Fibroblast of lung (primary cell): Measurements from ENCODE around the gene THPO. TPM values are rescaled to one million over a fixed set of nuclear protein-coding genes. Genes with fewer than 3 reads are reported as not detected.

ENCODE experiments used
- DNase-seq, 2 donors: peaks; one replicate each; pipeline versions ENCODE4 v3.0.0 to v3.0.0-alpha.2; 2010; ENCODE audit warnings: low read depth in 2 of 2
- H2AFZ ChIP-seq: 2 replicates; pipeline ENCODE4 v1.5.1; 2012; ENCODE audit warnings: low read length, control low read depth, inconsistent platforms
- H3K27ac ChIP-seq: 2 replicates; pipeline ENCODE4 v1.5.1; 2011; ENCODE audit warnings: low read length, control low read depth; ENCODE audit not compliant: insufficient read depth
- H3K27me3 ChIP-seq: 2 replicates; pipeline ENCODE4 v1.5.1; 2011; ENCODE audit warnings: mild to moderate bottlenecking, low read length; ENCODE audit not compliant: control insufficient read depth, insufficient read depth
- H3K36me3 ChIP-seq: 2 replicates; pipeline ENCODE4 v1.5.1; 2011; ENCODE audit warnings: low read length; ENCODE audit not compliant: control insufficient read depth, insufficient read depth
- H3K4me1 ChIP-seq: 2 replicates; pipeline ENCODE4 v1.5.1; 2011; ENCODE audit warnings: low read length; ENCODE audit not compliant: control insufficient read depth, insufficient read depth; ENCODE audit errors: extremely low read depth
- H3K4me2 ChIP-seq: 2 replicates; pipeline ENCODE4 v1.5.1; 2011; ENCODE audit warnings: low read length, control low read depth; ENCODE audit not compliant: insufficient read depth; ENCODE audit errors: extremely low read depth
- H3K4me3 ChIP-seq, 4 experiments: fragments of 200-600 bp in 1 of 4; sonication (generic) in 1 of 4; replicated peaks in 1 of 4; 2 replicates each; pipeline ENCODE4 v1.5.1; 2011 to 2016; ENCODE audit warnings: low read length in 4 of 4, low read depth in 3 of 4, mild to moderate bottlenecking in 3 of 4, control low read depth in 2 of 4, inconsistent platforms in 1 of 4, mixed read lengths in 1 of 4; ENCODE audit not compliant: insufficient read depth in 1 of 4; ENCODE audit errors: control extremely low read depth in 1 of 4
- H3K79me2 ChIP-seq: 2 replicates; pipeline ENCODE4 v1.5.1; 2012; ENCODE audit warnings: mild to moderate bottlenecking, low read length, inconsistent platforms; ENCODE audit not compliant: control insufficient read depth, insufficient read depth
- H3K9ac ChIP-seq: 2 replicates; pipeline ENCODE4 v1.5.1; 2011; ENCODE audit warnings: mild to moderate bottlenecking, low read length, control low read depth; ENCODE audit not compliant: insufficient read depth
- H3K9me3 ChIP-seq: 2 replicates; pipeline ENCODE4 v1.5.1; 2012; ENCODE audit warnings: low read depth, low read length; ENCODE audit not compliant: control insufficient read depth, insufficient read depth
- H4K20me1 ChIP-seq: 2 replicates; pipeline ENCODE4 v1.5.1; 2011; ENCODE audit warnings: low read length; ENCODE audit not compliant: control insufficient read depth, insufficient read depth; ENCODE audit errors: extremely low read depth
- CTCF ChIP-seq, 2 donors: IDR thresholded peaks in 1 of 2; conservative IDR thresholded peaks in 1 of 2; 1 replicate in 1 of 2; 2 replicates in 1 of 2; pipeline ENCODE4 v1.5.1; 2011 to 2012; ENCODE audit warnings: low read length in 2 of 2, control low read depth in 1 of 2, inconsistent platforms in 1 of 2, low read depth in 1 of 2, mild to moderate bottlenecking in 1 of 2
- EZH2 ChIP-seq: IDR thresholded peaks from 2 replicates; pipeline ENCODE4 v1.5.1; 2012; ENCODE audit warnings: low read length, control low read depth, mild to moderate bottlenecking; ENCODE audit errors: missing control alignments
- polyA plus RNA-seq, 2 donors: library from polyadenylated mRNA; depleted of rRNA in 1 of 2; stranded (reverse) in 1 of 2; unstranded in 1 of 2; fragments of >200 nt; gene quantifications; 2 replicates each; pipeline ENCODE4 v1.2.1, GENCODE V29; 2011 to 2012; ENCODE audit warnings: missing spikeins in 1 of 2
- total RNA-seq: library from RNA; depleted of rRNA; stranded (reverse); fragments of >200 nt; gene quantifications from 2 replicates; pipeline ENCODE4 v1.2.1, GENCODE V29; 2014

THPO gene
- total and polyA plus RNA-seq, 2 donors (not counting 1 experiment from before 2014, with no cell fraction given): 0.27 to 0.50 TPM

GRCh38 chr3:184353546-184353941 lies 24.5 kb downstream of the THPO start:
- Histone ChIP-seq H3K9me3 (no peaks in the 10 kb centered on the region), H3K36me3 (peaks cover 9% of the 10 kb centered on the region), H3K4me3 (no peak overlapping the region), H3K79me2 (no peaks in the 10 kb centered on the region), H3K27ac (no peak overlapping the region), H3K9ac (no peak overlapping the region), H3K4me1 (no peaks in the 10 kb centered on the region), H3K4me2 (no peak overlapping the region), H2AFZ (no peak overlapping the region), H4K20me1 (no peaks in the 10 kb centered on the region), H3K27me3 (no peaks in the 10 kb centered on the region)
- DNase-seq: no peak
- TF ChIP-seq EZH2 (no peak), CTCF (conservative IDR thresholded peaks at IDR 0.05 in 1 of 2, IDR thresholded peaks at IDR 0.05 in 1 of 2; ENCODE audit: low read depth in 1 of 2, low read length in 2 of 2) (no peak)

- H3K9ac ChIP-seq: no peak overlapping the region
- H3K36me3 ChIP-seq: peaks cover 9% of the 10 kb centered on the region
- no peaks in the 10 kb centered on the region for H3K4me1 ChIP-seq
- no peaks in the 10 kb centered on the region for H3K79me2 ChIP-seq
- no peak overlapping the region for H3K27ac ChIP-seq
- no peak for TF ChIP-seq EZH2
- no peak for TF ChIP-seq CTCF (conservative IDR thresholded peaks at IDR 0.05 in 1 of 2, IDR thresholded peaks at IDR 0.05 in 1 of 2; ENCODE audit: low read depth in 1 of 2, low read length in 2 of 2)
- no peaks in the 10 kb centered on the region for H3K9me3 ChIP-seq
- no peak for DNase-seq
- H3K4me3 ChIP-seq: no peak overlapping the region
- H4K20me1 ChIP-seq: no peaks in the 10 kb centered on the region
- H3K27me3 ChIP-seq: no peaks in the 10 kb centered on the region
- no peak overlapping the region for H2AFZ ChIP-seq
- no peak overlapping the region for H3K4me2 ChIP-seq
These were observed 25.0 kb downstream of the THPO start for GRCh38 chr3:184352897-184353545.

- no peak for DNase-seq
- Histone ChIP-seq H3K4me1 (no peaks in the 10 kb centered on the region), H3K9ac (no peak overlapping the region), H2AFZ (no peak overlapping the region), H3K36me3 (peaks cover 9% of the 10 kb centered on the region), H3K4me2 (no peak overlapping the region), H4K20me1 (no peaks in the 10 kb centered on the region), H3K27ac (no peak overlapping the region), H3K4me3 (no peak overlapping the region), H3K9me3 (no peaks in the 10 kb centered on the region), H3K79me2 (no peaks in the 10 kb centered on the region), H3K27me3 (no peaks in the 10 kb centered on the region)
- TF ChIP-seq CTCF (conservative IDR thresholded peaks at IDR 0.05 in 1 of 2, IDR thresholded peaks at IDR 0.05 in 1 of 2; ENCODE audit: low read depth in 1 of 2, low read length in 2 of 2) (no peak), EZH2 (no peak)
These were observed 25.7 kb downstream of the THPO start for GRCh38 chr3:184352149-184352785.
